HG02943 (cell line): Measurements from ENCODE around the gene APBB1IP.
"Not testable (repeated sequence)": the region's sequence is repeated elsewhere in the genome, so short reads cannot be mapped to it uniquely, and the experiment has no call there.

Source experiments
- ATAC-seq: cut with Tn5 transposase; IDR thresholded peaks from one replicate; pipeline ENCODE4 v1.9.1; 2021; ENCODE audit warnings: mild to moderate bottlenecking, low read depth, moderate library complexity; ENCODE audit not compliant: unreplicated experiment

APBB1IP gene

GRCh38 chr10:26504429-26504828 is 66.3 kb downstream of the APBB1IP start:
- ATAC-seq, result not testable (repeated sequence)

GRCh38 chr10:26505491-26505890 is 67.3 kb downstream of the APBB1IP start:
- ATAC-seq, result no peak

GRCh38 chr10:26506736-26507135 is 68.6 kb downstream of the APBB1IP start:
- ATAC-seq, result no peak

GRCh38 chr10:26507441-26507840 is 69.3 kb downstream of the APBB1IP start:
- no peak for ATAC-seq

- ATAC-seq, result no peak
These were observed 69.9 kb downstream of the APBB1IP start for GRCh38 chr10:26508016-26508415.

- ATAC-seq, result no peak
These were observed 71.2 kb downstream of the APBB1IP start for GRCh38 chr10:26509307-26509706.

- no peak for ATAC-seq
These were observed 75.0 kb downstream of the APBB1IP start for GRCh38 chr10:26513101-26513500.

GRCh38 chr10:26516540-26517101 is 78.5 kb downstream of the APBB1IP start:
- no peak for ATAC-seq

- no peak for ATAC-seq
These were observed 79.2 kb downstream of the APBB1IP start for GRCh38 chr10:26517141-26517867.

- no peak for ATAC-seq
These were observed 81.7 kb downstream of the APBB1IP start for GRCh38 chr10:26519803-26520202.

- ATAC-seq, result no peak
These were observed 82.4 kb downstream of the APBB1IP start for GRCh38 chr10:26520575-26520974.

GRCh38 chr10:26524161-26524896 is 86.2 kb downstream of the APBB1IP start:
- no peak for ATAC-seq

GRCh38 chr10:26525586-26525985 is 87.4 kb downstream of the APBB1IP start:
- ATAC-seq, result no peak

GRCh38 chr10:26527018-26527417 is 88.9 kb downstream of the APBB1IP start:
- ATAC-seq, result no peak

- no peak for ATAC-seq
These were observed 89.9 kb downstream of the APBB1IP start for GRCh38 chr10:26528048-26528447.

GRCh38 chr10:26528715-26529393 is 90.7 kb downstream of the APBB1IP start:
- no peak for ATAC-seq

- ATAC-seq, result no peak
These were observed 96.2 kb downstream of the APBB1IP start for GRCh38 chr10:26534384-26534783.

GRCh38 chr10:26540601-26541000 is 102.5 kb downstream of the APBB1IP start:
- ATAC-seq, result no peak

GRCh38 chr10:26543567-26544306 is 105.6 kb downstream of the APBB1IP start:
- ATAC-seq, result peak; percentile 68

GRCh38 chr10:26544932-26545331 is 106.8 kb downstream of the APBB1IP start:
- ATAC-seq, result no peak
